ENCODE results near the gene EHBP1L1.

The EHBP1L1 gene
- long read RNA-seq, donor 1, transcript EHBP1L1-202 (1 exons, 3,169 nt) = major isoform, 5 of 6 reads
- long read RNA-seq, donor 1, partial matches to known transcripts = 0 of 6 reads
- long read RNA-seq, donor 1, other reads (novel, unspliced or antisense) = 0 of 6 reads
- long read RNA-seq, donor 2, partial matches to known transcripts = 5 of 5 reads
- long read RNA-seq, donor 2, other reads (novel, unspliced or antisense) = 0 of 5 reads
- long read RNA-seq, donor 3, partial matches to known transcripts = 0 of 3 reads
- long read RNA-seq, donor 3, other reads (novel, unspliced or antisense) = 0 of 3 reads
- long read RNA-seq, donor 4, transcript EHBP1L1-202 (1 exons, 3,169 nt) = major isoform, 6 of 8 reads
- long read RNA-seq, donor 4, partial matches to known transcripts = 0 of 8 reads
- long read RNA-seq, donor 4, other reads (novel, unspliced or antisense) = 0 of 8 reads
- long read RNA-seq, donor 5, partial matches to known transcripts = 0 of 4 reads
- long read RNA-seq, donor 5, other reads (novel, unspliced or antisense) = 0 of 4 reads
- long read RNA-seq, donor 6, partial matches to known transcripts = 0 of 1 reads
- long read RNA-seq, donor 6, other reads (novel, unspliced or antisense) = 0 of 1 reads
- long read RNA-seq, donor 7, transcript EHBP1L1-202 (1 exons, 3,169 nt) = major isoform, 5 of 6 reads
- long read RNA-seq, donor 7, partial matches to known transcripts = 0 of 6 reads
- long read RNA-seq, donor 7, other reads (novel, unspliced or antisense) = 0 of 6 reads
- long read RNA-seq, donor 8, partial matches to known transcripts = 0 of 3 reads
- long read RNA-seq, donor 8, other reads (novel, unspliced or antisense) = 0 of 3 reads

- DNase-seq = peak; percentile 49
Measured at GRCh38 chr11:65575568-65576231, at the start of gene EHBP1L1. EHBP1L1 (plus strand) TSS chr11:65576053; CDS start chr11:65576303, 250 bp downstream.

GRCh38 chr11:65526744-65527143 lies 49.1 kb upstream of the EHBP1L1 start:
- no peak for DNase-seq

GRCh38 chr11:65528819-65529350 lies 47.0 kb upstream of the EHBP1L1 start:
- no peak for DNase-seq

- DNase-seq = no peak
Measured at GRCh38 chr11:65529475-65530156, 46.2 kb upstream of the EHBP1L1 start.

GRCh38 chr11:65530157-65530496 lies 45.7 kb upstream of the EHBP1L1 start:
- DNase-seq = no peak

- DNase-seq = no peak
Measured at GRCh38 chr11:65532388-65533064, 43.3 kb upstream of the EHBP1L1 start.

GRCh38 chr11:65535102-65535501 lies 40.8 kb upstream of the EHBP1L1 start:
- DNase-seq = no peak

- no peak for DNase-seq
Measured at GRCh38 chr11:65536412-65537295, 39.2 kb upstream of the EHBP1L1 start.

GRCh38 chr11:65537296-65537597 lies 38.6 kb upstream of the EHBP1L1 start:
- no peak for DNase-seq

- no peak for DNase-seq
Measured at GRCh38 chr11:65537620-65538231, 38.1 kb upstream of the EHBP1L1 start.

- DNase-seq = peak; percentile 31
Measured at GRCh38 chr11:65538232-65538914, 37.5 kb upstream of the EHBP1L1 start.

GRCh38 chr11:65538915-65539743 lies 36.7 kb upstream of the EHBP1L1 start:
- DNase-seq = peak; percentile 47

GRCh38 chr11:65539744-65540289 lies 36.0 kb upstream of the EHBP1L1 start:
- DNase-seq = peak; percentile 82

- DNase-seq = peak; percentile 93
Measured at GRCh38 chr11:65540290-65541092, 35.4 kb upstream of the EHBP1L1 start.

- no peak for DNase-seq
Measured at GRCh38 chr11:65541093-65541982, 34.5 kb upstream of the EHBP1L1 start.

GRCh38 chr11:65542738-65543390 lies 33.0 kb upstream of the EHBP1L1 start:
- DNase-seq = no peak

Data from right kidney (tissue), 9 donors.